SW 1271 (cell line): ENCODE results near the gene PDE4D.
A peak's percentile ranks its signal among the peaks of the same experiment; 100 is the strongest.
"Not testable (repeated sequence)": the region's sequence is repeated elsewhere in the genome, so short reads cannot be mapped to it uniquely, and the experiment has no call there.

Experiments used
- DNase-seq, 2 experiments: peaks; one replicate each; lab custom pipeline; 2025; lab: John Stamatoyannopoulos, UW

PDE4D gene

DNA sequence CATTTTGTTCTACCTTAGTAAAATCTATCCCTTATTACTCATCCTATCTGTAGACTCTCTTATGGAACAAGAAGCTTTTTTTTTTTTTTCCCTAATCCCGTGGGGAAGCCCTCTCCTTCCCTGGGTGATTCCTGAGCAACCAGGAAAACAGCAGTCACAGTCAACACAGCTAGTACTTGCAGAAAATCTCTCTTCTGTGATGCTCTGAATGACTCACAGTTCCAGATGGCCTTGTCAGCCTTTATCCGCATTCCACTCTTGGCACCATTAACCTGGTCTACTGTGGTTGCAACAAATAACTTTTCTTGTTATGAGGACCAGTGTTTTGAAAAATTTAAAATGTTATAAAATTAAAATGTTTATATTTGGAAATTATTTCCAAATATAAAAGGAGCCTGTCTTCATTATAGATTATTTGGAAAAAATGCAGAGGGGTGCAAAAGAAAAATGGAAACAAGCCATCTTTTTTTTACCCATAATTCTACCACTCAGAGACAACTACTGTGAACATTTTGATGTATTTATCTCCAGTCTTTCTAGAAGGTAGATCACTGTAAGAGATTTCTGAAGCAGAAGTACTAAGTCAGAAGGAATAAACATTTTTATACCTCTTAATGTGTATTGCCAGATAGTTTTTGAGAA, 824.0 kb downstream of the PDE4D start:
- peak; percentile 19 to 31 for DNase-seq

DNA sequence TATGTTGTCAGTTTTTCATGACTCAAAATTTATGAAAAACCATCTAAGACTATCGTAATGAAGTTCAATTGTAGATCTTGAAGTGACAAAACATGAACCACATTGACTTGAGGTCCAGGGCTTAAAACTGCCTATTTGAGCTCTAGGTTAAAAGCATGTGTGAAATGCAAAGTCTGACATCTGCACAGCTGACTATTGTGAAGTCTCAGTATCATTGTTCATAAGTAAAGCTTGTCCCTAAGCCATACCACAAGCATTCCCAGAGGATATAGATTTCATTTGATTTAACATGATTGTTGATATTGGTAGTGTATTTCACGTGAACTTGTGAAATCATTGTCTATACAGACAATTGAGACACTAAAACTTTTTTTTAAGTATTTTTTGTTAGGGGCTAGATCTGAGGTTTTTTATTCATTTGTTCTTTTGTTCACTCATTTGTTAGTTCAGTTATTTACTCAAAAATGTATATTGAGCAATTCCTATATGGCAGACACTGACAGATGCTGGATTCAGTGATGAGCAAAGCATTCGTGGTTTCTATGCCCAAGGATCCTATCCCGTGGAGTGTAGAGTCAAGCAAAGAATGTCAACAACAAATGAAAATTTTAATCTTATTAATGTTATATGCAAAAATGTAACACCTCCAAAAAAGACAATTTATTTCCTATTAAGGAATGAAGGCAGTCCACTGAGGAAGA, 825.4 kb downstream of the PDE4D start:
- DNase-seq = no peak

DNA sequence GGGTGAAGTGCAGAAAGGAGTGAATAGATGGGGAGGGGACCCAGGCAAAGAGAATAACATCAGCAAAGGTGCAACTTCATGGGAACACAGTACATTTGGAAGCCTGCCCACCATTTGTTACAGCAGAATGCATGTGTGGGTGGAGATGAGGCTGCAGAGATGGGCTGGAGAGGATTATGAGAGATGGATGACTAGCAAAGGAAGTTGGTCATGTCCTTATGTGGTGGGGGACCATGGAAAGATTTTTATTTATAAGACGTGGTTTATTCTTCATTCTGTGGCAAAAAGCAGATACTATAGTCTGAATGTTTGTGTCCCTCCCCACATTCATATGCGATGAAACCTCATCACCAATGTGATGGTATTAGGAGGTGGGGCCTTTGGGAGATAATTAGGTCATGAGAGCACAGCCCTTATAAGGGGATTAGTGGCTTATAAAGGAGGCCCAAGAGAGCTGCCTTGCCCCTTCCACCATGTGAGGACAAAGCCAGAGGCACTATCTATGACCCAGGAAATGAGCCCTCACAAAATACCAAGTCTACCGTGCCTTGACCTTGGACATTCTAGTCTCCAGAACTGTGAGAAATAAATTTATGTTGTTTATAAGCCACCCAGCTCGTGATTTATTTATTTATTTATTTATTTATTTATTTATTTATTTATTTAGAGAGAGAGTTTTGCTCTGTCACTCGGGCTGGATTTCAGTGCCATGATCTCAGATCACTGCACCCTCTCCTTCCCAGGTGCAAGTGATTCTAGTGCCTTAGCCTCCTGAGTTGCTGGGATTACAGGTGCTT, 827.0 kb downstream of the PDE4D start:
- no peak for DNase-seq

DNA sequence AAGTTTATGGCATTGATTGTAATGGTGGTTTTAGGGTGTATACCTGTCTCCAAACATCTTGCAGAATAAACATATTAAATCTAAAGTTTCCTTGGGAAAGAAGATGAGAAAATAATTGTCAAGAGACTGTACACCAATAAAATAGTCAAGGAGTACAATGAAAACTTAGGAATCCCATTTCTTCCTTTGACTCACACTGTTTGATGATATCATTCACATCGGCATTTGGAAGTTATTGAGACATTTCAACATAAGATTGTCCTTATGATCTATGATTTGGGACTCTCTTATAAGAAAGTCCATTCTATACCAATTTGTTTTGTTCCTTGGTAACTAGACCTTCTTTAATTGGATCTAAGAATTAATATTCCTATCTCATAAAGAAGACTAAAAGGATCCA, 828.0 kb downstream of the PDE4D start:
- DNase-seq = no peak

DNA sequence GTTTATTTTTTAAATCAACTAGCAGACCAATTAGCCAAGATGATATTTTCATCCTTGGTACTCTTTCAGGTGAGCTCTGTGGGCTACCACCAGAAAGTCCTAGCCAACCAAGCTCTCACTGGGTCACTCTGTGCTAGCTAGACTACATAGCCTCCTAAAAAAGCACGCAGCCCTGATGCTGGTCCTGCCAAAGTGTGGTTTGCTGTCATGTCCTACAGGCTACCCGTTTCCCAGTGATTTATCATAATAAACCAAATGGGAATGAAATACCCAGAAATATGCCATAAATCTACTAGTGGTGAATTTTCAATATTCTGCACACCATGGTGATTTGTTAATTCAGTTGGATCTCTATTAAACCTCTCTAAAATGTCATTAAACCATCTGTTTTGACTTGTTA, 829.2 kb downstream of the PDE4D start:
- DNase-seq = no peak

DNA sequence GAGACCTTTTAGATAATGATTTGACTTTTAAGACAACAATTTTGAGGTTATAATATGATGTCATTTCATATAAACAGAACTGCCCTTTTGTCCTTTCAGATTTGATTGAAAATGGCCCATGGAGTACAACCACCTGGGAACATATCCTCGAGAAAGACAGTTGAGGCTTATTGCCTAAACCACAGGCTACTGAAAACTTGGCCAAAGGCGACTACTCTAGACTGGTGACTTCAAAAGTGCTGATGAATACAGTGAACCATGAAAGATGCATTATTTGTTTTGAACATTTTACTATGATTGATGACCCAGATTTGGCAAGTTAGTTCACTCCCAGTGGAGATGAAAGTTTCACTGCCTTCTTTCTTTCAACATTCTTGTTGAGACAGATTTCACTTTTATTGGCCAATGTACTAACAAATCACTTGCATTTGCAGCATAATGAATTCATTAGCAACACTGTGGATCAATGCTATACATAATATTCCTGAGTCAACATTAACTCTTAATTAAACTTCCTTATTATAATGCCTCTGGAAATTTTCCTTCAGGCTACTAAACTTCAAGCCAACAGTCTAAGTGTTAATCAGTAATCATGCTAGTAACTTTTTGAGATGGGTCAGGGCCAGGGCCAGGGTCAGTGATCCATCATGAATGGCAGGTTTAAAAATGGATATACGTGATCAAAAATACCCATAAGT, 830.4 kb downstream of the PDE4D start:
- no peak for DNase-seq

DNA sequence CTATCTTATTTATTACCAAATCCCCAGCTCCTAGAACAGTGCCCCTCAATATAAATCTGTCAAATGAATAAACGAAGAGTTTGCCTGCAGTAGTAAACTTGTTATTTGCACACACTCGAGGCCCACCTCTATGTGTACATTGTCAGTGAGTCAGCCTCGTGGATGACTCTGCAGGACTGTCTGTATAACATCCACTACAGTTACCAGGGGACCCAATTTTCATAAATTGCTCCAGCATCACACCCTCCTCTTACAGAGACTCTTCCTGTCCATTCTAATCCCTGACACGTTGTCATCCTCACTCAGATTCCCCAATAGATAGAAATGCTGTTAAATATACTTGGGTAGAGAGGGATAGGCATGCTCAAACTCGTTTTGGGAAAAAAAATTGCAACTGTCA, 832.1 kb downstream of the PDE4D start:
- DNase-seq = no peak

DNA sequence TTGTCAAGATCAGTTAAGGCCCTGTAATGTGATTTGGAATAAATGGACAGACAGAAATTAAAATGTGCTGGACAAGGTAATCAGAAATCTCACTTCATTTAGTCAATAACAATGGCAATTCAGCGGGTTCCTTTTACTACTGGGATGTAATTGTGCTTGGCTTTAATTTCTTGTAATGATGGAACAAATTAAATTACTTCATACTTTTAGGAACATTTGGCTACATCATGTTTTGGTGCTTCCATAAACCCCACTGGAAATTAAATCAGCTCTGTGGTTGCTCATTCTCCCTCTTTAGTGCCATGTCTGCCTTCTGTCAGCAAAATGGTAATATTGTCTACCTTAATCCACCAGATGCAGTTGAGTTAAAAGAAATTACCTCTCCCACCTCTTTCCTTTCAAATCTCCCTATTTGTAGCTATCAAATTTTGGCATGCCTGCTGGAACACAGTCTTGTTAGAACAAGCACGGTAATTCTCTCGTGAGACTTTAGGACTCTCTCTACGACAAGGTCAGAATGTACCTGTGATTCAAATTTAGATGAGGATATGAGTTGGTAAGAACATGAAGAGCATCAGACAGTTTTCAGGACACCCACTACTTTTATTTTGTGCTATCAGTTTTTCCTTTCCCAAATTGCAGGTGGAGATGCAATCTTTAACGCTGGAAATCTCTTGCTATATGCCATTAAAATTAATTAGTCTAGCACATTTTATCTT, 834.4 kb downstream of the PDE4D start:
- no peak for DNase-seq

DNA sequence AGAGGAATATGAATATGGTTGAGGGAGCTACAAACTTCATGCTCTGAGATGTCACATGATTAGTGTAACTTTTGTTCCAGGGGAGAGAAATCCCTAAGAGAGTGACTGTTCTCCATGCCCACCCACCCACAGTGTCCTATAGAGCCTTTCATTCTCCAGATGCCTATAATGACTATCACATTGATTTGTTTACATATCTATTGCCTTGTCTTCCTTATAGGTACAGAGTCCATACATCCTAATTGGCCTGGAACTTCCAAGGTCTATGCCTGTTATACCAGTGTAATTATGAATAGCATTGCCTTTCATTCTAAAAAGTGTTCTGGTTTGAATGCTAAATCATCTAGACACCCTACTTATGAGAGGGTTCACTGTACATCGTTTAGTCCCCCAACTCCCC, 835.3 kb downstream of the PDE4D start:
- no peak for DNase-seq

DNA sequence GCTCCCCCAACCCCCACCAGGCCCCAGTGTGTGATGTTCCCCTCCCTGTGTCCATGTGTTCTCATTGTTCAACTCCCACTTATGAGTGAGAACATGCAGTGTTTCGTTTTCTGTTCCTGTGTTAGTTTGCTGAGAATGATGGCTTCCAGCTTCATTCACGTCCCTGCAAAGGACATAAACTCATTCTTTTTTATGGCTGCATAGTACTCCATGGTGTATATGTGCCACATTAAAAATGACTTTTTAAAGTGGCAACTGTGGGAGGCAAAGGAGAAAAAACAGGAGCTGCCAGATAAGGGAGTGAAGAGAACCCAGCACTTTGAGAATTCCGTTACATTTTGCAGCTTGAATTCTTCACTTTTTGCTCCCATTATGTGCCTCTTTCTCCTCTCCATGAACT, 836.9 kb downstream of the PDE4D start:
- not testable (repeated sequence) for DNase-seq

DNA sequence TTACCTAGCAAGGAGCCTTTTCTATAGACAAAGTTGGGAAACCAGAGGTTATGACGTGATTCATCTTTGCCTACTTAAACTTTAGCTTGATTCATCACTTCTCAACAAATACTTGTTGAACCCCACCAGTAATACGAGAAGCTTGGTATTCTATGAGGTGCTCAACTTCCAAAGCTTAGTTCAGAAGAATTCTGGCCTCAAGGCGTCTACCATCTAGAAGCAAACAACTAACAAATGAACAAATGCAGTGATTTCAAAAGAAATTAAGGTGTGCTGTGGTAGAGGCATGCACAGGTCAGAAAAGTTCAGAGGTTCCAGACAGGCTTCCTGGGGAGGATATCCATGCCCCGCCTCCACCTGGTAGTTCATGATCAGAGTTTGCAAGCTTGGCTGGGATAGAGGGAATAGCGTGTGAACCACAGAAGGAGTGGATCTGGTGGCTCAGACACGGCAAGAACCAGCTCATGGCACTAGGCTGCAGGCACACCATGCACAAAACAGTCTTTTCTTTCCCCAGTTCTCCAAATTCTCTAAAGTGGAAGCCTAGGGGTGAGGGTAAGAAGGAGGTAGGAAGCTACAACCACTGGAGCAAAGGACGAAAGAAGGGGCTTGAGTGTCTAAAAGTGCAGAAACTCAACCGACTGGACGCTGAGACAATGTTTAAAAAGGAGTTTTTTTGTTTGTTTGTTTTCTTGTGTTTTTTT, 837.6 kb downstream of the PDE4D start:
- no peak for DNase-seq

DNA sequence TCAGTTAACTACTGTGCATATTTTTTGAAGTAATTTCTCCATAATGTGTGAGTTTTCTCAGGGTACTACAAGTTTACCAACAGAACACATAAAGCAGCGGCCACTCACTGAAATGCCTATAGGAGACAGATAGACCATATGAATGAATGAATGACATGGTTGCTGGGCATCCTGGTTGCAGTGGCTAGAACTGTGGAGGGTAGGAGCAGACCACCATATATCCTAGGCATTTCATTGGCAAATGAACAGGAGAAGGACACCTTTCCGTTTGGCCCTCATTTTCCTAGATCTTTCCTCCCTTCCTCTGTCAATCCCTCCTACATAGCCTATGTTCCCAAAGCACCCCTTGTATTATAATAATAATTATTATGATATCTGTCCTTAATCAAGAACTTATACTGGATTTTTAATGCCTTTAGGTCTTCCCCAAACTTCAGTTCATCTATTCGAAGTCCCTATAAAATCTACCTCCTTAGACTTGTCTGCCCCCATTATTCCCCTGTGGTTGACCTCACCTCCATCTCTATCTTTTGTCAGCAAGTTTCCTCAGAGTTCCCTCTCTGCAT, 838.5 kb downstream of the PDE4D start:
- DNase-seq = no peak

DNA sequence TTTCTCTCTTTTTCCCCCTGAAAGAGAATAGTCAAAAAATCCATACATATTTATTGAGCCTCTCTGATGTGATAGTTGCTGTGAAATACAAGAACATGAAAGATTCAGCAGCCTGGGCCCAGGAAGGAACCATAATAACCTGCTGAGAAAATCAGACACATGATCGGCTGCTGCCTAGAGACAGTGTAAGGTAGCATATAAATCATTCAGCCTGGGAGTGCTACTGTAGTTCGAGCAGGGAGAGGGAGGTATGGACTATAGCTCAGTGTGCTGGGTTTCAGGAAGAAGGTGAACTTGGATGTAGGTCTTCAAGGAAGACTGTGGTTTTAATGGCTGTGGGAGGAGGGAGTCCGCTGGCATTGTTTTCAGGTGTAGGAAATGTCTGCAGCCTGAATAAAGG, 841.6 kb downstream of the PDE4D start:
- no peak for DNase-seq

DNA sequence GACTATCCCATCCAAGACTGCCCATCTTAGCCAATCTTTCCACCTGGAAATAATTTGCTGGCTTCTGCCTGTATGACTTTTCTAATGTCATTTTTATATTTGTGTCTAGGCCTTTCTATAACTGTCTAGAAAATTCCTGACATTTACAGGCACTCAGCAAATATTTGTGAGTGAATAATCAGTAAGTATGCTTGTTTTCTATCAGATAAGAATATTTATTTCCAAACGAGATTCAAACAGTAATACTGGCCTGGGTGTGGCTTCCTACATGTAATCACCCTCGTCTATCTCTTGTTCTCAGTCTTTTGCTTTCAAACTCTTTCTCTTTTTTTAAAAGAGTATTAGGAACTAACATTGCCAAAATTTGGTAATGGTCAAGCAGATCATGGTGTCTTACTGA, 844.4 kb downstream of the PDE4D start:
- no peak for DNase-seq

DNA sequence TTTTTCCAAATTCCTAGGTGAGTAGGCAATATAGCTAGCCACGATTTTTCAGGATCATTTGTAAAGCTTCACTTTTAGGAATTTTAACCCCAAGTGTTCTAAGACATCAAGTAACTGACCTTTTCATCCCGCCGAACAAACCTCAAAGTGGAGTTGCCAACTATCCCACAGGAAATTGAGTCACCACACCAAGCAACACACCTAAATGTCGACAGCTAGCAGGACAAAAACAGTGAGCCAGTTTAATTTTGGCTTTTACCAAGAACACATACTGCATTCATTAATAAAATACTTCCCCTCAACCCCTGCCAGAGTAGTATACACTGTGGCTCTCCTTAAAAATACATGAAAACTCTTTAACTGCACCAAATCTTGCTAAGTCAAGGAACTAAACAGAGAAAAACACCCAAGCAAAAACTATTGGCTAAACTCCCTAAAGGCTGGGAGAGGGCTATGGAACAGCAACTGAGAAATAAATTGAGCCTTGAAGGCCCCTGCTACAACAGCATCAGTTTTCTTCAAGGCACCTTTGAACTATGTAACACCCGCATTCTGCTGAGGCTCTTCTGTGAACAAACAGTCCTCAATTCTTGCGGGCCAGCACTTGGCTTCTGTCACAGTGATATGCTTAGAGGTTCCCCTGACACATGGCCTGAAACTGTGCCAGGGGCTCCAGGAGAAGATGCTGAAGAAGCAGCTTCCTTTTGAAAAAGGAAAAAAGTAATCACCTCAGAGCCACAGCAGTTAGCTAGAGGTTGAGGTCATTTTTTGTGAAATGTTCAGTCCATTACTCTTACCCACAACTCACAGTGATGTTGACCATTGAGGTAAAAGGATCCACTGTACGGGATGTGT, 851.1 kb downstream of the PDE4D start:
- peak in 1 of 2 experiments; percentile 63 for DNase-seq

DNA sequence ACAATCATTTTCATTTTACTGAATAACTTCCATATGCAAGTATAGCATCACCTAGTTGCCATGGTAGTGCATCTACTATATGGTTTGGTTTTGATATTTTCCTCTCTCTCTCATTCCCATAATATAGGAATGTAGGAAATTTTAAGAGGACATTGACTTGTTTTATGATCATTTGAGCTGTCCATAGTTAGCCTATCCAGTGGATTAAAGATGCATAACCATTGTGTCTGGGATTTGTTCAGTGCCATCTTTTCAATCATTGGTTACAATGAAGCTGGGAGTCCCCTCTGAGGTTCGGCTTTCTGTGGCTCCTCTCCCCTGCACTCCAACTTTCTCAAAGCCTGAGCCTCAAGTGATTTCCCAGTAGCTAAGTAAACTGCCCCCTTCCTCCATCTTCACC, 852.2 kb downstream of the PDE4D start:
- no peak for DNase-seq

DNA sequence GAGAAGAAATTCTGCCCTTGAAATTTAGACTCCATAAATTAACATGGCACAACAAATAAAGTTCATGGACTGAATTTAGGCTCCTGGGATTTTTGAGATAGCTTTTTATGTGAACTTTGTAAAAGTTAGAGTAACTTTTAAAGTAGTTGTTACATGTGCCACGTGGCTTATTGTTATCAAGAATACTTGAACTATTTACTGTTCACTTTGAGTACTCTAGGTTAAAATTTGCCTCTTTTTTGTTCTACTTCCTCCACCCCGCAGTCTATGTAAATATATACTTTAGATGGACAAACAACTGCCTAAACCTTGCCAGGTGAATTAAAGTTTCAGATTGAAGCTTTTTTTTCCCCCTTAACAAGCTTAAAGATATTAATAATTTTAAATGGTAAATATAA, 852.7 kb downstream of the PDE4D start:
- DNase-seq = no peak

DNA sequence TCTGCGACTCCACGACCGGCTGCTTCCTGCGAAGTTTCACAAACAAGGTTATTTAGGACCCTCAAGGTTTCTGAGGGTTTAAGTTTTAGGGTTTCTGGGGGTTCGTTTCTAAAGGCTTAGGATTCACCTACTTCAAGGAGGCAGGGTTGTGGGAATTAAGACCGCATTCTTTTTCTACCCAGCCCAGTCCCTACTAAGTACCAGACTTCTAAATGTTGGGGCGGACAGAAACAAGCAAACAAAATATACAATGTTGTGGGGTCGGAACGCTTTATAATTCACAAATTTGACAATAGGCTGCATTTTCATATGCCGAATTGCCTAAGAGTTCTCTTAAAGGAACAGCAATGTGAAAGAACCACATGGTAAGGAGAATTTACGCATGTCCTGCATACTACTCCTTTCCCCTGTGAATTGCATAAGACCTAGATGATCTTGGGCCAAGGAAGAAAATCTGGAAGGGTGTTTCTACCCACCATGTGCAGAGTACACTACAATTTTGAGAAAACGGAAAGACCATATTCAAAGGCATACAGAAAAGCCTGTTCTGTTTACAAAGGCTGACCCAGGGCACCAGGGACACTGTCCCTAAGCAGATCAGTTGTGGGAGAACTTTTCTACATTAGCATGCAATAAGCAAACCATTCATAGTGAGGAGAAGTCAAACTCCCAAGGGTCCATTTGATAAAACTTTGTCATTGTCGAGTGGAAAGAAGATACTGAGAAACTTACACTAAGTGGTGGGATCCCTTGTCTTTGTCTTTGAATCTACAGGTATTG, 853.3 kb downstream of the PDE4D start:
- DNase-seq = peak in 1 of 2 experiments; percentile 17
